Osteoblast (primary cell): ENCODE data around the gene GPR108. TPM values are rescaled to one million over a fixed set of nuclear protein-coding genes. Genes with fewer than 3 reads are reported as not detected.

Source experiments
- DNase-seq: peaks from one replicate; pipeline ENCODE4 v3.0.0; 2011; ENCODE audit warnings: low spot score, mixed read lengths; ENCODE audit not compliant: insufficient read length; ENCODE audit errors: missing footprints
- H2AFZ ChIP-seq: 2 replicates; pipeline ENCODE4 v1.6.0; 2011; ENCODE audit warnings: mild to moderate bottlenecking, low read length
- H3K27ac ChIP-seq: 2 replicates; pipeline ENCODE4 v1.5.1; 2011; ENCODE audit warnings: mild to moderate bottlenecking, low read depth, low read length, moderate library complexity
- H3K27me3 ChIP-seq: 2 replicates; pipeline ENCODE4 v1.6.0; 2012; ENCODE audit warnings: mild to moderate bottlenecking, control low read depth, inconsistent platforms, low read length, moderate library complexity; ENCODE audit not compliant: insufficient read depth
- H3K36me3 ChIP-seq: 2 replicates; pipeline ENCODE4 v1.5.1; 2011; ENCODE audit warnings: mild to moderate bottlenecking, low read length, control low read depth, moderate library complexity; ENCODE audit not compliant: insufficient read depth
- H3K4me1 ChIP-seq: 2 replicates; pipeline ENCODE4 v1.5.1; 2011; ENCODE audit warnings: mild to moderate bottlenecking, low read length, control low read depth, moderate library complexity; ENCODE audit not compliant: insufficient read depth
- H3K4me2 ChIP-seq: 2 replicates; pipeline ENCODE4 v1.6.0; 2011; ENCODE audit warnings: mild to moderate bottlenecking, low read length; ENCODE audit not compliant: insufficient read depth
- H3K4me3 ChIP-seq: fragments of 200-600 bp; sonication (generic); 3 replicates; pipeline ENCODE4 v1.5.1; 2012; ENCODE audit warnings: mild to moderate bottlenecking, low read length, inconsistent platforms; ENCODE audit not compliant: insufficient read depth
- H3K79me2 ChIP-seq: 2 replicates; pipeline ENCODE4 v1.6.0; 2012; ENCODE audit warnings: mild to moderate bottlenecking, low read length, control low read depth, inconsistent platforms; ENCODE audit not compliant: insufficient read depth
- H3K9me3 ChIP-seq: 2 replicates; pipeline ENCODE4 v1.5.1; 2011; ENCODE audit warnings: low read depth, low read length, control low read depth
- H4K20me1 ChIP-seq: 2 replicates; pipeline ENCODE4 v1.6.0; 2012; ENCODE audit warnings: mild to moderate bottlenecking, low read length, control low read depth; ENCODE audit not compliant: insufficient read depth
- total RNA-seq: library from RNA; depleted of rRNA; stranded (reverse); fragments of >200 nt; gene quantifications from 2 replicates; pipeline ENCODE4 v1.2.3, GENCODE V29; 2012
- TF ChIP-seq, protein P1 (sequence below): IDR thresholded peaks from 2 replicates; pipeline ENCODE4 v1.5.1; 2011; ENCODE audit warnings: mild to moderate bottlenecking, low read depth, low read length, moderate library complexity; ENCODE audit errors: extremely low read depth

Gene GPR108
- total RNA-seq, 1 donor = 42.3 TPM

- Histone ChIP-seq H3K79me2 (peaks cover 22% of the 10 kb centered on the region), H3K27me3 (no peaks in the 10 kb centered on the region), H3K4me2 (peak overlapping the region; percentile 83), H2AFZ (peak overlapping the region; percentile 92), H4K20me1 (peaks cover 4% of the 10 kb centered on the region), H3K36me3 (no peaks in the 10 kb centered on the region), H3K4me3 (peak overlapping the region; percentile 93), H3K27ac (peak overlapping the region; percentile 84), H3K9me3 (no peaks in the 10 kb centered on the region), H3K4me1 (peaks cover 27% of the 10 kb centered on the region)
- DNase-seq = peak; percentile 100
- TF ChIP-seq, protein P1, sequence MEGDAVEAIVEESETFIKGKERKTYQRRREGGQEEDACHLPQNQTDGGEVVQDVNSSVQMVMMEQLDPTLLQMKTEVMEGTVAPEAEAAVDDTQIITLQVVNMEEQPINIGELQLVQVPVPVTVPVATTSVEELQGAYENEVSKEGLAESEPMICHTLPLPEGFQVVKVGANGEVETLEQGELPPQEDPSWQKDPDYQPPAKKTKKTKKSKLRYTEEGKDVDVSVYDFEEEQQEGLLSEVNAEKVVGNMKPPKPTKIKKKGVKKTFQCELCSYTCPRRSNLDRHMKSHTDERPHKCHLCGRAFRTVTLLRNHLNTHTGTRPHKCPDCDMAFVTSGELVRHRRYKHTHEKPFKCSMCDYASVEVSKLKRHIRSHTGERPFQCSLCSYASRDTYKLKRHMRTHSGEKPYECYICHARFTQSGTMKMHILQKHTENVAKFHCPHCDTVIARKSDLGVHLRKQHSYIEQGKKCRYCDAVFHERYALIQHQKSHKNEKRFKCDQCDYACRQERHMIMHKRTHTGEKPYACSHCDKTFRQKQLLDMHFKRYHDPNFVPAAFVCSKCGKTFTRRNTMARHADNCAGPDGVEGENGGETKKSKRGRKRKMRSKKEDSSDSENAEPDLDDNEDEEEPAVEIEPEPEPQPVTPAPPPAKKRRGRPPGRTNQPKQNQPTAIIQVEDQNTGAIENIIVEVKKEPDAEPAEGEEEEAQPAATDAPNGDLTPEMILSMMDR = peak; percentile 79
Measured at GRCh38 chr19:6736169-6736916, 1.0 kb downstream of the GPR108 start.

DNA sequence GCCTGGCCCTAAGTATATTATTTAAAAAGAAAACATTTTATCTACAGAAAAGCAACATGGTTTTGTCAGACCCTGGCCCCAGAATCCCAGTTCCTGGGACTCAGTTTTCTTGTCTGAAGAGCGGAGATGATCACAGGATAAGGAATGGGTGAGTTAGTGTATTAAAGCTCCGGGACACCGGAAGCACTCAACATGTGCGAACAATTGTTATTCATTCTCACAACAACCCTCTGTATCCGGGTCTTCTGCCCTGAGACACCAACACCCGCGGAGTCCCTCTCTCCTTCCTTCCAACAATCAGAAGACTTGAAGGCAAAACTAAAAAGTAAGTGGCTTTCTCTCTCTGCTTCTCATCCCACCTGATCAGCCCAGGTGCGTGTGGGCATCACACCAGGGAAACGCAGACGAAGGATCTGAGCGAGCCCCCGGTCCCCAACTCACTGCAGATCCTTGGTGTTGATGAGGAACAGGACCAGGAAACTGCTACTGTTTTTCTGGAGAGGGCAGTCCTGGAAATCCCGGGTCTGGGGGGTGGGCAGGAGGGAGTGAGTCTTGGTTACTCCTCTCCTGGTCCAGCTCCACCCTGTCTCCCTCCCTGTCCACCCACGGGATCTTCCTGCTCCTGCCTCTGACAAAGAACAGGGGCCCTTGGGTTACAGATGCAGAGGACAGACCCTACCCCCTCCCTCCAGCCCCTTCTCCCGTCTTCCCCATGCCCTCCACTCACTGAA, 2.0 kb downstream of the GPR108 start:
- Histone ChIP-seq H3K4me3 (no peak overlapping the region), H3K27ac (no peak overlapping the region), H3K36me3 (no peaks in the 10 kb centered on the region), H3K79me2 (peaks cover 15% of the 10 kb centered on the region), H3K4me1 (peaks cover 26% of the 10 kb centered on the region), H3K4me2 (peak overlapping the region; percentile 83), H2AFZ (no peak overlapping the region), H3K9me3 (no peaks in the 10 kb centered on the region), H4K20me1 (no peaks in the 10 kb centered on the region), H3K27me3 (no peaks in the 10 kb centered on the region)
- TF ChIP-seq, protein P1 = no peak
- peak; percentile 69 for DNase-seq

GRCh38 chr19:6734096-6734696, 3.2 kb downstream of the GPR108 start:
- Histone ChIP-seq H4K20me1 (no peaks in the 10 kb centered on the region), H3K27me3 (no peaks in the 10 kb centered on the region), H3K4me2 (no peak overlapping the region), H3K4me3 (no peak overlapping the region), H2AFZ (no peak overlapping the region), H3K27ac (no peak overlapping the region), H3K9me3 (no peaks in the 10 kb centered on the region), H3K79me2 (peaks cover 7% of the 10 kb centered on the region), H3K36me3 (no peaks in the 10 kb centered on the region), H3K4me1 (peaks cover 25% of the 10 kb centered on the region)
- TF ChIP-seq, protein P1 = no peak
- DNase-seq = no peak
